Naive thymus-derived CD4-positive, alpha-beta T cell (primary cell): Measurements from ENCODE around the gene NDUFS2. TPM values are rescaled to one million over a fixed set of nuclear protein-coding genes. Genes with fewer than 3 reads are reported as not detected.

Experiments
- ATAC-seq: fragments of 150-1000 bp; cut with Tn5 transposase; 2 replicates; pipeline ENCODE4 v1.10.0; 2021; ENCODE audit warnings: mild to moderate bottlenecking, moderate library complexity
- CTCF ChIA-PET: fragments of 350-600 bp; sonication (Branson Sonifier 250); formaldehyde crosslinking; loops from one replicate; lab custom pipeline; 2021; ENCODE audit warnings: antibody characterized with exemption; lab: Charles Lee
- POLR2A ChIA-PET: fragments of 350-600 bp; sonication (Branson Sonifier 250); formaldehyde crosslinking; loops from one replicate; lab custom pipeline; 2021; ENCODE audit warnings: antibody characterized with exemption, inconsistent platforms; lab: Charles Lee
- DNase-seq, 9 donors: peaks; one replicate each; pipeline versions ENCODE4 v3.0.0 to v3.0.0-alpha.2; 2020 to 2022; ENCODE audit warnings: mixed read lengths in 1 of 9
- H3K27ac ChIP-seq: one replicate; pipeline ENCODE4 v1.7.0; 2013; ENCODE audit warnings: mild to moderate bottlenecking, low read depth, low read length, moderate library complexity
- H3K27me3 ChIP-seq, 2 donors: one replicate each; pipeline ENCODE4 v1.7.0; 2013; ENCODE audit warnings: low read length in 2 of 2, mild to moderate bottlenecking in 2 of 2, moderate library complexity in 2 of 2; ENCODE audit not compliant: control insufficient read depth in 2 of 2, insufficient read depth in 2 of 2
- H3K36me3 ChIP-seq, 3 experiments: 1 replicate in 2 of 3; 2 replicates in 1 of 3; pipeline ENCODE4 v1.7.0; 2013; ENCODE audit warnings: low read length in 3 of 3, mild to moderate bottlenecking in 3 of 3, moderate library complexity in 1 of 3; ENCODE audit not compliant: insufficient read depth in 3 of 3, control insufficient read depth in 2 of 3
- H3K4me1 ChIP-seq, 2 donors: one replicate each; pipeline ENCODE4 v1.7.0; 2013; ENCODE audit warnings: low read length in 2 of 2, mild to moderate bottlenecking in 2 of 2, moderate library complexity in 1 of 2; ENCODE audit not compliant: control insufficient read depth in 2 of 2, insufficient read depth in 2 of 2
- H3K4me3 ChIP-seq: 2 replicates; pipeline ENCODE4 v1.7.0; 2013; ENCODE audit warnings: mild to moderate bottlenecking, low read length
- H3K9me3 ChIP-seq, 3 experiments: 1 replicate in 2 of 3; 2 replicates in 1 of 3; pipeline ENCODE4 v1.7.0; 2013; ENCODE audit warnings: low read length in 3 of 3; ENCODE audit not compliant: control insufficient read depth in 2 of 3
- H3K27ac Mint-ChIP-seq, 9 donors: one replicate each; pipeline ENCODE4 v1.8.0; 2020 to 2022; ENCODE audit warnings: mixed read lengths in 9 of 9, mild to moderate bottlenecking in 8 of 9, moderate library complexity in 5 of 9, inconsistent platforms in 2 of 9
- H3K27me3 Mint-ChIP-seq, 5 donors: one replicate each; pipeline ENCODE4 v1.8.0; 2021 to 2022; ENCODE audit warnings: mixed read lengths in 5 of 5, mild to moderate bottlenecking in 1 of 5
- H3K36me3 Mint-ChIP-seq, 5 donors: one replicate each; pipeline ENCODE4 v1.8.0; 2020 to 2022; ENCODE audit warnings: mixed read lengths in 5 of 5, mild to moderate bottlenecking in 3 of 5, inconsistent platforms in 1 of 5
- H3K4me1 Mint-ChIP-seq, 7 donors: one replicate each; pipeline ENCODE4 v1.8.0; 2020 to 2022; ENCODE audit warnings: mixed read lengths in 7 of 7, mild to moderate bottlenecking in 3 of 7, inconsistent platforms in 1 of 7
- H3K4me3 Mint-ChIP-seq, 10 donors: one replicate each; pipeline ENCODE4 v1.8.0; 2020 to 2022; ENCODE audit warnings: mild to moderate bottlenecking in 10 of 10, mixed read lengths in 10 of 10, moderate library complexity in 6 of 10, inconsistent platforms in 2 of 10
- H3K9me3 Mint-ChIP-seq, 11 donors: one replicate each; pipeline ENCODE4 v1.8.0; 2020 to 2022; ENCODE audit warnings: mixed read lengths in 11 of 11, mild to moderate bottlenecking in 4 of 11, inconsistent platforms in 1 of 11, moderate library complexity in 1 of 11
- intact Hi-C, 2 donors: fragments of 100-400 bp; cut with micrococcal nuclease; formaldehyde crosslinking; loops; one replicate each; pipeline ENCODE4 v1.15.1; 2023
- polyA plus RNA-seq, 2 donors: library from polyadenylated mRNA; unstranded; fragments of 300-500 nt; fragmentation: Illumina TruSeq; gene quantifications; one replicate each; pipeline ENCODE4 v1.2.3, GENCODE V29; 2021
- total RNA-seq, 6 experiments: library from RNA in 5 of 6; stranded (reverse) in 5 of 6; gene quantifications; 1 replicate in 5 of 6; 2 replicates in 1 of 6; pipeline ENCODE4 v1.2.3 and lab custom pipeline; 2021 to 2026

Gene NDUFS2
- total and polyA plus RNA-seq, 7 experiments from 2014 or later = 64.1 to 131 (median 94.6) TPM

DNA sequence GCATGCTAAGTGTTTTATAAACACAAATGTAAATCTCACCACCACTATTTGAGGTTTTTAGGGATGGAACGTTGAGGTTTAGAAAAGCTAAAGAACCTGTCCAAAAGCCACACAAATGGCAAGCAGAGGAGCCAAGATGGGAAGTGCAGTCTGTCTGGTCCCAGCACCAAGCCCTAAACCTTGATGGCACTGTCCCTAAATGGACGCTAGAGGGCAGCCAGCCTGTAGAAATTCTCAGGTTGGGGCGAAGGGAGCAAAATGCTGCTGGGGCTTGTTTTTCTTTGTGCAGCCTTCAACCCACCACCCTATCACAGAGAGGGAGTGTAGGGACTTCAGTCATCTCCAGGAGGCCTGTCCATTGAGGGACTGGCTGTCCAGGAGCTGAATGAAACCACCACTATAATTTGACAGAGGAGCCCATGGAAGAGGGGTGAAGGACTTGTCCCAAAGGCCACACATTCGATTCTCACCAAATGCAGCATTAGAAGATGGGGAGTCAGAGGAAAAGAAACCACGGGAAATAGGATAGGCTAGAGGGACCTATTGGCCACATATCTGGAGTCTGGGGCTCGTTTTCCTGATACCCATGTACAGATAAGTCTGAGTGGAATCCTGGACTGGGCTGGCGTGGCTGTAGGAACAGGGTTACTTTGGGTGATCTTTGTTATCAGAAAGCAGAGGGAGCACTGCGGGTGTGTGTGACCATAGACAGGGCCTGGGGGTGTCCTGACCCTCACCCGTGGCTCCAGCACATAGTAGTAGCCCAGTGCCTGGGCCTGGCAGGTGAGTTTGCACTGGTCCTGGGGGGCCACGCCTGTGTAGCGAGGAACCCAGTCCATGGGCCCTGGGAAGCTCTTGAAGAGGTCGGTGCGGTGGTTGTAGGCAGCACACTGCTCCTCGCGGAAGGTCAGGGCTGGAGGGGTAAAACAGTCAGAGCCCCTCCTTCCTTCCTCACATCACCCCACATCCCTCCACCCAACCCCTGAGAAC lies 9.4 kb upstream of the NDUFS2 start:
- Mint-ChIP-seq H3K4me3 (peak overlapping the region in 5 of 10 donors; percentile 18 to 50 (median 29)), H3K36me3 (peaks cover 0 to 1% (median 0%) of the 10 kb centered on the region in 5 donors), H3K9me3 (peaks cover 0 to 2% (median 0%) of the 10 kb centered on the region in 11 donors), H3K4me1 (peaks cover 30 to 68% (median 42%) of the 10 kb centered on the region in 7 donors), H3K27me3 (no peaks in the 10 kb centered on the region), H3K27ac (peak overlapping the region; percentile 51 to 93 (median 85))
- Histone ChIP-seq H3K4me1 (peaks cover 34 to 53% of the 10 kb centered on the region in 2 donors), H3K9me3 (no peaks in the 10 kb centered on the region), H3K27ac (no peak overlapping the region), H3K27me3 (no peaks in the 10 kb centered on the region), H3K4me3 (no peak overlapping the region), H3K36me3 (no peaks in the 10 kb centered on the region)
- POLR2A ChIA-PET = interaction anchor here (0.9 to 29.1 kb wide), 10 partner anchors 10 to 147 kb away, joined by 3 to 508 read pairs (median 14); partner anchors contain the start of genes ADAMTS4, APOA2, B4GALT3 and FCER1G
- ATAC-seq (peak; percentile 95), DNase-seq (peak in 8 of 9 donors; percentile 53 to 80 (median 74))
- CTCF ChIA-PET = interaction anchor here (0.5 to 5.3 kb wide), 17 partner anchors 9 to 189 kb away, joined by 3 to 76 read pairs (median 14); partner anchors contain the start of genes B4GALT3, NDUFS2, PPOX and SDHC
- intact Hi-C loops = loop anchor here (1.0 to 2.0 kb wide), 8 partner anchors 10 to 190 kb away; partner anchors contain the start of genes NDUFS2 (in 2 of the 2) and B4GALT3 (in 1 of the 2)

DNA sequence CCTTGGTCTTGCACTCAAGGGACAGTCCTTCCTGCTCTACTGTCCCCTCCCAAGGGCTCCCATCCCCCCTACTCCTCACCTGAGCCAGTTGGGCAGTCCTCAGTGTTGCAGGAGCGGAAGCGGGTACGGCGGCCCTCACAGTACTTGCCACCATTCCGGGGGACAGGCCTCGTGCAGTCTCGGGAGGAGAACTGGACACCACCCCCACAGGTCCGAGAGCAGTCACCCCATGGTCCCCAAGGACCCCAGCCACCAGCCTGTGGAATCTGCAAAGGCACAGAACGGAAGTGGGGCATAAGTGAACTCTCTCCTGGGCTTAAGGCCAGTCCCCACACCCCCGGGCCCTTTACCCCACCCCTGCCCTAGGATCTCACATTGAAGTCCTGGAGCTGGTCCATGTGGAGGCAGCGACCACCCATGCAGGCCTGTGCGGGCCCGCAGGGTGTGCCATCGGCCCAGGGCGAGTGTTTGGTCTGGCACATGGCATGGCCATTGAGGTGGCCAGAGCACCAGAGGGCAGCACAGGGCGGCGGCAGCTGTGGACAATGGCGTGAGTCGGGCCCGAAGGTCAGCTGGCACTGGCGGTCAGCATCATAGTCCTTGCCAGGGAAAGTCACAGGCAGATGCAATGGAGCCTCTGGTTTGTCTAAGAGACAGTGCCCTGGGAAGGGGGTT lies 8.5 kb upstream of the NDUFS2 start:
- Mint-ChIP-seq H3K36me3 (no peaks in the 10 kb centered on the region), H3K9me3 (peaks cover 0 to 2% (median 0%) of the 10 kb centered on the region in 11 donors), H3K27me3 (no peaks in the 10 kb centered on the region), H3K27ac (peak overlapping the region in 2 of 9 donors; percentile 9 to 78), H3K4me3 (no peak overlapping the region), H3K4me1 (peaks cover 29 to 62% (median 35%) of the 10 kb centered on the region in 7 donors)
- Histone ChIP-seq H3K4me1 (peaks cover 26 to 44% of the 10 kb centered on the region in 2 donors), H3K36me3 (no peaks in the 10 kb centered on the region), H3K9me3 (no peaks in the 10 kb centered on the region), H3K4me3 (no peak overlapping the region), H3K27me3 (no peaks in the 10 kb centered on the region), H3K27ac (no peak overlapping the region)
- ATAC-seq (no peak), DNase-seq (no peak)
- ChIA-PET POLR2A (interaction anchor here (0.7 to 29.1 kb wide), 8 partner anchors 8 to 40 kb away, joined by 3 to 508 read pairs (median 20); partner anchors contain the start of genes ADAMTS4, APOA2, FCER1G and NDUFS2), CTCF (interaction anchor here (1.0 to 5.3 kb wide), 6 partner anchors 8 to 32 kb away, joined by 3 to 76 read pairs (median 30); partner anchors contain the start of genes NDUFS2, PPOX and TOMM40L)
- intact Hi-C loops = loop anchor here in 1 of 2 donors (2.0 kb wide), 1 partner anchor 17 kb away; the partner anchor contains the start of gene B4GALT3

DNA sequence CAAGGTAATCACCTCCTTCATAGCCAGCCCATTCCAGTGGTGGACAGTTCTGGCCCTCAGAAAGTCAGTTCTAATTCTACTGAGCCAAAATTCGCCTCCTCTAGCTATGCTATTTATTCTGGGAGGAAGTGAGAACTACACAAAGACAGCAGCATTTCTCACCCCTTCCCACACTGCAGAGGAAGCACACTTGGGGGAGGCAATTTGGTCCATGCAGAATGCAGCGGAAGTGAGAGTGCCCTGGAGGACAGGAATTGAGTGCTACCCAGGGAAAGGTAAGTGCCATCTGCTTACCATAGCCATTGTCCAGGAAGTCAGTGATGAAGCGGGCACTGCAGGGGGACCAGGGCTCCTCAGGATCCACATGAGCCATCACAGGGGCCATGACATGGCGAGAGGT lies 7.0 kb upstream of the NDUFS2 start:
- H3K9me3 Mint-ChIP-seq = peaks cover 0 to 2% (median 0%) of the 10 kb centered on the region in 11 donors
- Histone ChIP-seq H3K27ac (no peak overlapping the region), H3K4me1 (peaks cover 32 to 38% of the 10 kb centered on the region in 2 donors), H3K4me3 (no peak overlapping the region), H3K36me3 (no peaks in the 10 kb centered on the region), H3K9me3 (no peaks in the 10 kb centered on the region), H3K27me3 (no peaks in the 10 kb centered on the region)
- H3K36me3 Mint-ChIP-seq = no peaks in the 10 kb centered on the region
- ChIA-PET POLR2A (interaction anchor here (1.2 to 29.1 kb wide), 5 partner anchors 8 to 31 kb away, joined by 3 to 508 read pairs (median 93); partner anchors contain the start of genes ADAMTS4, APOA2, FCER1G and NDUFS2), CTCF (interaction anchor here (0.6 to 5.3 kb wide), 5 partner anchors 8 to 112 kb away, joined by 3 to 76 read pairs (median 3); partner anchors contain the start of gene TOMM40L)
- H3K4me1 Mint-ChIP-seq = peaks cover 31 to 67% (median 40%) of the 10 kb centered on the region in 7 donors
- ATAC-seq (peak; percentile 37), DNase-seq (no peak)
- H3K27ac Mint-ChIP-seq = peak overlapping the region; percentile 6 to 91 (median 81)
- peak overlapping the region in 3 of 10 donors; percentile 3 to 49 (median 36) for H3K4me3 Mint-ChIP-seq
- no peaks in the 10 kb centered on the region for H3K27me3 Mint-ChIP-seq
- intact Hi-C loops = no loop called here

DNA sequence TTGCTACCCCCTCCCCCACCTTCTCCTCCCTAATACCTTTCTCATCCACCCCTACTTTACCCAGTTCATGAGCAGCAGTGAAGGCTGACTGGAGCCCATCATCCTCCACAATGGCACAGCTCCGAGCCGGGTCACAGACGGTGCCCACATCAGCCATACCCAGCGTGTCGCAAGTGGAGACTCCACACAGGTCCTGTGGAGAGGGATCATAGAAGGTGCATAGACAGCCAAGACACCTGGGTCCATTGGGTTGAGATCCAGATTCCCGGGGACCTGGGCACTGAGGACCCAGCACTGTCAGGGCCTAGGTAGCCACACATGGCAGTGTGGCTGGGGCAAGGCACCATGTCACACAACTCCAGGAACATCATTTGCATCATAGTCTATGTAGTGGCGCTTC lies 6.1 kb upstream of the NDUFS2 start:
- Histone ChIP-seq H3K9me3 (no peaks in the 10 kb centered on the region), H3K4me3 (no peak overlapping the region), H3K4me1 (peaks cover 42 to 47% of the 10 kb centered on the region in 2 donors), H3K27me3 (no peaks in the 10 kb centered on the region), H3K36me3 (no peaks in the 10 kb centered on the region), H3K27ac (no peak overlapping the region)
- peaks cover 0 to 2% (median 0%) of the 10 kb centered on the region in 11 donors for H3K9me3 Mint-ChIP-seq
- ChIA-PET POLR2A (interaction anchor here (1.1 to 29.1 kb wide), 3 partner anchors 11 to 27 kb away, joined by 5 to 508 read pairs (median 93); partner anchors contain the start of genes APOA2, FCER1G and TOMM40L), CTCF (interaction anchor here (1.9 kb wide), 1 partner anchor 9 kb away, joined by 4 read pairs; no protein-coding TSS in a partner anchor)
- no peak overlapping the region for H3K4me3 Mint-ChIP-seq
- H3K27ac Mint-ChIP-seq = peak overlapping the region in 3 of 9 donors; percentile 60 to 81 (median 63)
- DNase-seq (no peak), ATAC-seq (no peak)
- H3K27me3 Mint-ChIP-seq = no peaks in the 10 kb centered on the region
- peaks cover 38 to 72% (median 49%) of the 10 kb centered on the region in 7 donors for H3K4me1 Mint-ChIP-seq
- intact Hi-C loops = no loop called here
- H3K36me3 Mint-ChIP-seq = no peaks in the 10 kb centered on the region

DNA sequence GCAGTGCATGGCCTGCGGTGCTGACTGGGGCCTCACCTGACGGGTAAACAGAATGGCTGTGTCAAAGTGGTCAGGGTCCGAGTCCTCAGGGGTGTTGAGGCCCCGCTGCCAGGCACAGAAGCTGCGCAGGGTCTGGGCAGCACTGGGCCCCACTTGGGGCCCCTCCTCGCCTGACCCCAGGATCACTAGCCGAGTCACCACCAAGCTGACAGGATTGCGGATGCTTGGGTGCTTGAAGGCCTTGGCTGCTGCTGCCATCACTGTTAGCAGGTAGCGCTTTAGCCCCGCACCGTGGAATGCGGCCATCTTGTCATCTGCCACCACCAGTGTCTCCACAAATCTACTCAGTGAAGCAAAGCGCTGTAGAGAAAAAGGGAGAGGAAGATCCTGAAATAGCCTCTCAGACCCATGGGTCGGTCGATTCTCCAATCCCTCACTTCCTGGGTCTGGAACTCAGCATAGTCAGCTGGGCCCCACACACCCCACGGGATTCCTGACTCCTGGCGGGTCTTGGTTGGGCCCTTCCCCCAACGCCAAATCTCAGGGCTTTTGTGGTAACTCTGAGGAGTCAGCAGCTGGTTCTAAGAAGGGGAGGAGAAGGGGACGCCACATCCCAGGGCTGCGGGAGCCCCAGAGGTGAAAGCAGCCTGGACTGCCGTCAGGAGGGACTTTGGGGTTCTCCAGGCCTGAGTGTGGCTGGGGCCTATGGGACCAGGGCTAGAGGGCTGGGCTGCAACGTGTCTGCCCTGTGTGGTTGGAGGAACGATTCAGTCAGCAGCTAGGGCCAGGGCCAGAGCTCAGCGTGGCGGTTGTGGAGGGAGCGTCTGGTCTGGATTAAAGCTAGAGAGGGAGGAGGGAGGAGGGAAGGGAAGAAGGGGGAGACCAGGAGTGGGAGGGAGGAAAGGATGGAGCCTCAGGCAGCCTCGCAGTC lies 5.4 kb upstream of the NDUFS2 start:
- Histone ChIP-seq H3K9me3 (no peaks in the 10 kb centered on the region), H3K4me1 (peaks cover 48 to 54% of the 10 kb centered on the region in 2 donors), H3K27me3 (no peaks in the 10 kb centered on the region), H3K36me3 (no peaks in the 10 kb centered on the region), H3K27ac (no peak overlapping the region), H3K4me3 (no peak overlapping the region)
- ATAC-seq (no peak), DNase-seq (no peak)
- Mint-ChIP-seq H3K27me3 (no peaks in the 10 kb centered on the region), H3K27ac (peak overlapping the region in 1 of 9 donors; percentile 61), H3K9me3 (peaks cover 0 to 2% (median 0%) of the 10 kb centered on the region in 11 donors), H3K36me3 (no peaks in the 10 kb centered on the region), H3K4me1 (peaks cover 43 to 75% (median 56%) of the 10 kb centered on the region in 7 donors), H3K4me3 (no peak overlapping the region)
- ChIA-PET CTCF (interaction anchor here (1.5 to 1.9 kb wide), 2 partner anchors 8 to 11 kb away, joined by 4 to 6 read pairs; no protein-coding TSS in a partner anchor), POLR2A (interaction anchor here (0.6 to 29.1 kb wide), 6 partner anchors 9 to 26 kb away, joined by 3 to 508 read pairs (median 4); partner anchors contain the start of genes APOA2, B4GALT3, FCER1G and TOMM40L)
- intact Hi-C loops = no loop called here
